DND-41 (cell line): ENCODE measurements around the gene S1PR1.

Experiments
- ATAC-seq: fragments of 200-7000 bp; cut with Tn5 transposase; 3 replicates; pipeline ENCODE4 v1.9.1; 2021; ENCODE audit warnings: low read depth; ENCODE audit not compliant: insufficient read depth
- DNase-seq: peaks from one replicate; pipeline ENCODE4 v3.0.0-alpha.2; 2020
- H2AFZ ChIP-seq: 2 replicates; pipeline ENCODE4 v1.6.0; 2012; ENCODE audit warnings: low read depth, low read length
- H3K27ac ChIP-seq: 2 replicates; pipeline ENCODE4 v1.5.1; 2012; ENCODE audit warnings: low read length, inconsistent platforms
- H3K27me3 ChIP-seq: fragments of 200-600 bp; sonication (generic); 2 replicates; pipeline ENCODE4 v1.6.0; 2012; ENCODE audit warnings: low read length, mild to moderate bottlenecking, inconsistent platforms; ENCODE audit not compliant: insufficient read depth, poor library complexity
- H3K36me3 ChIP-seq: 2 replicates; pipeline ENCODE4 v1.5.1; 2012; ENCODE audit warnings: low read length, inconsistent platforms; ENCODE audit not compliant: insufficient read depth
- H3K4me1 ChIP-seq: 2 replicates; pipeline ENCODE4 v1.5.1; 2012; ENCODE audit warnings: mild to moderate bottlenecking, low read length; ENCODE audit not compliant: insufficient read depth
- H3K4me2 ChIP-seq: 2 replicates; pipeline ENCODE4 v1.6.0; 2012; ENCODE audit warnings: mild to moderate bottlenecking, moderate library complexity, low read length, inconsistent platforms; ENCODE audit not compliant: insufficient read depth
- H3K4me3 ChIP-seq, 2 experiments: fragments of 200-600 bp in 1 of 2; shearing (Covaris generic) in 1 of 2; 2 replicates each; pipeline ENCODE4 v1.5.1; 2012 to 2016; ENCODE audit warnings: inconsistent platforms in 2 of 2, low read length in 2 of 2, mild to moderate bottlenecking in 2 of 2, low read depth in 1 of 2, moderate library complexity in 1 of 2
- H3K79me2 ChIP-seq: 2 replicates; pipeline ENCODE4 v1.6.0; 2012; ENCODE audit warnings: low read length, inconsistent platforms; ENCODE audit not compliant: insufficient read depth
- H3K9ac ChIP-seq: 2 replicates; pipeline ENCODE4 v1.6.0; 2012; ENCODE audit warnings: low read depth, mild to moderate bottlenecking, inconsistent platforms, low read length, moderate library complexity
- H3K9me3 ChIP-seq: 2 replicates; pipeline ENCODE4 v1.5.1; 2012; ENCODE audit warnings: low read length, moderate library complexity, mild to moderate bottlenecking, inconsistent platforms; ENCODE audit not compliant: insufficient read depth, severe bottlenecking
- H4K20me1 ChIP-seq: 2 replicates; pipeline ENCODE4 v1.6.0; 2012; ENCODE audit warnings: low read length; ENCODE audit not compliant: insufficient read depth
- CTCF ChIP-seq: IDR thresholded peaks from 2 replicates; pipeline ENCODE4 v1.5.1; 2012; ENCODE audit warnings: borderline replicate concordance, low read length, moderate library complexity, mild to moderate bottlenecking; ENCODE audit not compliant: poor library complexity, severe bottlenecking; ENCODE audit errors: extremely low read depth
- EZH2 ChIP-seq: IDR thresholded peaks from 3 replicates; pipeline ENCODE4 v1.6.1; 2012; ENCODE audit warnings: borderline replicate concordance, low read depth, mild to moderate bottlenecking, moderate library complexity, low read length, inconsistent platforms; ENCODE audit not compliant: severe bottlenecking

Gene S1PR1

DNA sequence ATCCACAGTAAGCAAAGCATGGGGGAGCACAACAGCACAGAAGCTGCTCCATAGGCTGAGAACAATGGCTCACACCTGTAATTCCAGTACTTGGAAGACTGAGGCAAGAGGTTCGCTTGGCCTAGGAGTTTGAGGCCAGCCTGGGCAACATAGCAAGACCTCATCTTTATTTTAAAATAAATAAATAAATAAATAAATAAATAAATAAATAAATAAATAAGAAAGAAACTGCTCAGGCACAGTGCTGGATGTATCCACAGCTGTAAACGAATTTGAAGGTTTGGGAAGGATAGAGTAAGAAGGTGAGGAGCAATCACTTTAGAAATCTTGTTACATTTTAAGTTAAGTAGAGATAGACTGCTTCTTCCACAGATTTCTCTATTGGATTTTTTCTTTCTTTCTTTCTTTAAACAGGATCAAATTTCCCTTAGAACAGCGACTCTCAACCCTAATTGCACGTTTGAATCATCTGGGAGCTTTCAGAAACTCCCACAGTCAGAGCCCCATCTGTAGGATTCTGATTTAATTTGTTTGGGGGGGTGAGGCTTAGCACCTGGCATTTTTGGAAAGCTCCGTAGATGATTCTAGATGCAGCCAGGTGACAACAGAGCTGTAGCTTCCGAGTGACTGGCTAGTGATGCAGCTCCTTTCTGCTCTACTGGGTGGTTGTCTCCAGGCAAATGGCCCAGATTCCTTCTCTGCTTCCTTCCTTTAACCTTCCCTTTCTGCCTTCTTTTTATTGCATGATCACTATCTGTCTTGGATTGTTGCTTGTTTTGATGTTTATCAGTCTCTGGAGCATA, 53.5 kb downstream of the S1PR1 start:
- Histone ChIP-seq H3K27me3 (no peaks in the 10 kb centered on the region), H3K4me3 (no peak overlapping the region), H4K20me1 (no peaks in the 10 kb centered on the region), H3K9me3 (no peaks in the 10 kb centered on the region), H3K79me2 (no peaks in the 10 kb centered on the region), H2AFZ (no peak overlapping the region), H3K4me2 (no peak overlapping the region), H3K4me1 (peaks cover 53% of the 10 kb centered on the region), H3K9ac (no peak overlapping the region), H3K27ac (peak overlapping the region; percentile 85), H3K36me3 (no peaks in the 10 kb centered on the region)
- DNase-seq (no peak), ATAC-seq (no peak)
- no peak for TF ChIP-seq EZH2
- TF ChIP-seq CTCF, result no peak
